T-helper 17 cell (primary cell): Measurements from ENCODE around the gene MMAB. TPM values are rescaled to one million over a fixed set of nuclear protein-coding genes. Genes with fewer than 3 reads are reported as not detected.

ENCODE experiments used
- ATAC-seq: fragments of 150-1000 bp; cut with Tn5 transposase; 2 replicates; pipeline ENCODE4 v1.10.0; 2021; ENCODE audit warnings: mild to moderate bottlenecking, moderate library complexity
- DNase-seq, 3 donors: peaks; one replicate each; pipeline versions ENCODE4 v3.0.0 to v3.0.0-alpha.2; 2020 to 2021
- H3K9me3 ChIP-seq: one replicate; pipeline ENCODE4 v1.7.0; 2013; ENCODE audit warnings: low read length, mild to moderate bottlenecking; ENCODE audit not compliant: control insufficient read depth, poor library complexity, severe bottlenecking
- H3K27ac Mint-ChIP-seq: one replicate; pipeline ENCODE4 v1.8.0; 2022; ENCODE audit warnings: mild to moderate bottlenecking, moderate library complexity, mixed read lengths
- H3K27me3 Mint-ChIP-seq: one replicate; pipeline ENCODE4 v1.8.0; 2022; ENCODE audit warnings: mixed read lengths
- H3K36me3 Mint-ChIP-seq: one replicate; pipeline ENCODE4 v1.8.0; 2022; ENCODE audit warnings: low read depth, mixed read lengths
- H3K4me1 Mint-ChIP-seq: one replicate; pipeline ENCODE4 v1.8.0; 2022; ENCODE audit warnings: mild to moderate bottlenecking, mixed read lengths
- H3K4me3 Mint-ChIP-seq: one replicate; pipeline ENCODE4 v1.8.0; 2022; ENCODE audit warnings: mild to moderate bottlenecking, moderate library complexity, mixed read lengths
- total RNA-seq, 4 donors: library from RNA in 2 of 4; stranded (reverse) in 2 of 4; gene quantifications; one replicate each; pipeline ENCODE4 v1.2.3 and lab custom pipeline; 2022 to 2026

The MMAB gene
- total RNA-seq, 2 donors from 2014 or later: 8.0 to 12.1 TPM

GRCh38 chr12:109558374-109559199 is 14.7 kb downstream of the MMAB start:
- Mint-ChIP-seq H3K4me3 (no peak overlapping the region), H3K27ac (no peak overlapping the region), H3K36me3 (no peaks in the 10 kb centered on the region), H3K4me1 (peaks cover 4% of the 10 kb centered on the region), H3K27me3 (no peaks in the 10 kb centered on the region)
- DNase-seq (no peak), ATAC-seq (no peak)
- H3K9me3 ChIP-seq: no peaks in the 10 kb centered on the region

- ATAC-seq: no peak
- Mint-ChIP-seq H3K4me3 (no peak overlapping the region), H3K27ac (no peak overlapping the region), H3K27me3 (no peaks in the 10 kb centered on the region), H3K36me3 (no peaks in the 10 kb centered on the region), H3K4me1 (peaks cover 4% of the 10 kb centered on the region)
- DNase-seq: no peak
- no peaks in the 10 kb centered on the region for H3K9me3 ChIP-seq
These were observed 15.5 kb downstream of the MMAB start for GRCh38 chr12:109557805-109558204.

- DNase-seq (no peak), ATAC-seq (no peak)
- H3K4me3 Mint-ChIP-seq: no peak overlapping the region
- no peaks in the 10 kb centered on the region for H3K9me3 ChIP-seq
- no peak overlapping the region for H3K27ac Mint-ChIP-seq
- H3K27me3 Mint-ChIP-seq: no peaks in the 10 kb centered on the region
- no peaks in the 10 kb centered on the region for H3K36me3 Mint-ChIP-seq
- H3K4me1 Mint-ChIP-seq: peaks cover 6% of the 10 kb centered on the region
These were observed 16.1 kb downstream of the MMAB start for GRCh38 chr12:109557200-109557599.

GRCh38 chr12:109555431-109556315 is 17.6 kb downstream of the MMAB start:
- ATAC-seq (no peak), DNase-seq (no peak)
- no peaks in the 10 kb centered on the region for H3K27me3 Mint-ChIP-seq
- no peaks in the 10 kb centered on the region for H3K9me3 ChIP-seq
- H3K4me3 Mint-ChIP-seq: no peak overlapping the region
- no peaks in the 10 kb centered on the region for H3K36me3 Mint-ChIP-seq
- H3K27ac Mint-ChIP-seq: no peak overlapping the region
- peaks cover 6% of the 10 kb centered on the region for H3K4me1 Mint-ChIP-seq

GRCh38 chr12:109554761-109555160 is 18.5 kb downstream of the MMAB start:
- DNase-seq (no peak), ATAC-seq (no peak)
- H3K36me3 Mint-ChIP-seq: no peaks in the 10 kb centered on the region
- no peaks in the 10 kb centered on the region for H3K9me3 ChIP-seq
- H3K27ac Mint-ChIP-seq: no peak overlapping the region
- H3K4me3 Mint-ChIP-seq: no peak overlapping the region
- peaks cover 6% of the 10 kb centered on the region for H3K4me1 Mint-ChIP-seq
- peaks cover 8% of the 10 kb centered on the region for H3K27me3 Mint-ChIP-seq

- no peak overlapping the region for H3K27ac Mint-ChIP-seq
- H3K27me3 Mint-ChIP-seq: peaks cover 10% of the 10 kb centered on the region
- DNase-seq (no peak), ATAC-seq (no peak)
- no peaks in the 10 kb centered on the region for H3K9me3 ChIP-seq
- peaks cover 6% of the 10 kb centered on the region for H3K4me1 Mint-ChIP-seq
- H3K36me3 Mint-ChIP-seq: no peaks in the 10 kb centered on the region
- no peak overlapping the region for H3K4me3 Mint-ChIP-seq
These were observed 19.3 kb downstream of the MMAB start for GRCh38 chr12:109553906-109554500.

GRCh38 chr12:109553483-109553882 is 19.8 kb downstream of the MMAB start:
- ATAC-seq (no peak), DNase-seq (no peak)
- H3K36me3 Mint-ChIP-seq: no peaks in the 10 kb centered on the region
- H3K4me1 Mint-ChIP-seq: peaks cover 6% of the 10 kb centered on the region
- no peaks in the 10 kb centered on the region for H3K9me3 ChIP-seq
- H3K27me3 Mint-ChIP-seq: peaks cover 12% of the 10 kb centered on the region
- H3K27ac Mint-ChIP-seq: no peak overlapping the region
- H3K4me3 Mint-ChIP-seq: no peak overlapping the region

- no peaks in the 10 kb centered on the region for H3K9me3 ChIP-seq
- Mint-ChIP-seq H3K4me1 (peaks cover 6% of the 10 kb centered on the region), H3K4me3 (no peak overlapping the region), H3K36me3 (no peaks in the 10 kb centered on the region), H3K27me3 (peaks cover 17% of the 10 kb centered on the region), H3K27ac (no peak overlapping the region)
- DNase-seq (no peak), ATAC-seq (no peak)
These were observed 20.3 kb downstream of the MMAB start for GRCh38 chr12:109552971-109553370.

- DNase-seq: no peak
- Mint-ChIP-seq H3K36me3 (no peaks in the 10 kb centered on the region), H3K27me3 (peaks cover 34% of the 10 kb centered on the region), H3K4me1 (peaks cover 2% of the 10 kb centered on the region), H3K4me3 (no peak overlapping the region), H3K27ac (no peak overlapping the region)
- no peak for ATAC-seq
- H3K9me3 ChIP-seq: no peaks in the 10 kb centered on the region
These were observed 22.2 kb downstream of the MMAB start for GRCh38 chr12:109551108-109551507.

GRCh38 chr12:109550281-109550680 is 23.0 kb downstream of the MMAB start:
- no peaks in the 10 kb centered on the region for H3K9me3 ChIP-seq
- ATAC-seq: no peak
- Mint-ChIP-seq H3K36me3 (no peaks in the 10 kb centered on the region), H3K4me1 (peaks cover 3% of the 10 kb centered on the region), H3K27me3 (peaks cover 34% of the 10 kb centered on the region), H3K27ac (no peak overlapping the region), H3K4me3 (no peak overlapping the region)
- no peak for DNase-seq

GRCh38 chr12:109549613-109550270 is 23.6 kb downstream of the MMAB start:
- H3K36me3 Mint-ChIP-seq: no peaks in the 10 kb centered on the region
- ATAC-seq (no peak), DNase-seq (no peak)
- H3K9me3 ChIP-seq: no peaks in the 10 kb centered on the region
- peaks cover 34% of the 10 kb centered on the region for H3K27me3 Mint-ChIP-seq
- H3K4me1 Mint-ChIP-seq: peaks cover 9% of the 10 kb centered on the region
- H3K27ac Mint-ChIP-seq: no peak overlapping the region
- H3K4me3 Mint-ChIP-seq: no peak overlapping the region

GRCh38 chr12:109548258-109548657 is 25.0 kb downstream of the MMAB start:
- H3K4me3 Mint-ChIP-seq: no peak overlapping the region
- H3K36me3 Mint-ChIP-seq: no peaks in the 10 kb centered on the region
- H3K27ac Mint-ChIP-seq: no peak overlapping the region
- ATAC-seq (no peak), DNase-seq (no peak)
- peaks cover 34% of the 10 kb centered on the region for H3K27me3 Mint-ChIP-seq
- peaks cover 12% of the 10 kb centered on the region for H3K4me1 Mint-ChIP-seq
- no peaks in the 10 kb centered on the region for H3K9me3 ChIP-seq

- Mint-ChIP-seq H3K4me1 (peaks cover 10% of the 10 kb centered on the region), H3K4me3 (no peak overlapping the region), H3K27ac (no peak overlapping the region), H3K27me3 (peaks cover 34% of the 10 kb centered on the region), H3K36me3 (no peaks in the 10 kb centered on the region)
- ATAC-seq (no peak), DNase-seq (no peak)
- no peaks in the 10 kb centered on the region for H3K9me3 ChIP-seq
These were observed 26.0 kb downstream of the MMAB start for GRCh38 chr12:109547286-109547685.
